Measurements from ENCODE around the gene APRT.

APRT gene

GRCh38 chr16:88854306-88855111 is 42.8 kb upstream of the APRT start:
- Histone ChIP-seq H3K9me3 (ENCODE audit: control insufficient read depth in 5 of 5, low read length in 5 of 5) (no peaks in the 10 kb centered on the region), H3K4me3 (ENCODE audit: low read depth in 1 of 5, low read length in 5 of 5) (no peak overlapping the region), H3K36me3 (ENCODE audit: control insufficient read depth in 5 of 5, insufficient read depth in 5 of 5, low read length in 5 of 5) (peaks cover 0 to 29% (median 17%) of the 10 kb centered on the region in 5 donors), H3K9ac (ENCODE audit: low read length in 5 of 5) (no peak overlapping the region), H3K27ac (ENCODE audit: low read depth, low read length) (no peak overlapping the region), H3K4me1 (ENCODE audit: control insufficient read depth in 5 of 5, insufficient read depth in 5 of 5, low read length in 5 of 5) (peaks cover 4 to 46% (median 39%) of the 10 kb centered on the region in 5 donors), H3K27me3 (ENCODE audit: control insufficient read depth in 5 of 5, insufficient read depth in 4 of 5, low read length in 5 of 5) (no peaks in the 10 kb centered on the region)

- Histone ChIP-seq H3K9ac (ENCODE audit: low read length in 5 of 5) (no peak overlapping the region), H3K9me3 (ENCODE audit: control insufficient read depth in 5 of 5, low read length in 5 of 5) (no peaks in the 10 kb centered on the region), H3K27me3 (ENCODE audit: control insufficient read depth in 5 of 5, insufficient read depth in 4 of 5, low read length in 5 of 5) (no peaks in the 10 kb centered on the region), H3K36me3 (ENCODE audit: control insufficient read depth in 5 of 5, insufficient read depth in 5 of 5, low read length in 5 of 5) (peaks cover 0 to 20% (median 9%) of the 10 kb centered on the region in 5 donors), H3K4me3 (ENCODE audit: low read depth in 1 of 5, low read length in 5 of 5) (no peak overlapping the region), H3K27ac (ENCODE audit: low read depth, low read length) (no peak overlapping the region), H3K4me1 (ENCODE audit: control insufficient read depth in 5 of 5, insufficient read depth in 5 of 5, low read length in 5 of 5) (peaks cover 4 to 44% (median 37%) of the 10 kb centered on the region in 5 donors)
Observed at GRCh38 chr16:88853325-88853941, 41.7 kb upstream of the APRT start.

- peaks cover 0 to 29% (median 23%) of the 10 kb centered on the region in 5 donors for H3K4me1 ChIP-seq (ENCODE audit: control insufficient read depth in 5 of 5, insufficient read depth in 5 of 5, low read length in 5 of 5)
- no peak overlapping the region for H3K9ac ChIP-seq (ENCODE audit: low read length in 5 of 5)
- H3K36me3 ChIP-seq (ENCODE audit: control insufficient read depth in 5 of 5, insufficient read depth in 5 of 5, low read length in 5 of 5) = peaks cover 0 to 29% (median 12%) of the 10 kb centered on the region in 5 donors
- no peaks in the 10 kb centered on the region for H3K9me3 ChIP-seq (ENCODE audit: control insufficient read depth in 5 of 5, low read length in 5 of 5)
- no peak overlapping the region for H3K4me3 ChIP-seq (ENCODE audit: low read depth in 1 of 5, low read length in 5 of 5)
- no peaks in the 10 kb centered on the region for H3K27me3 ChIP-seq (ENCODE audit: control insufficient read depth in 5 of 5, insufficient read depth in 4 of 5, low read length in 5 of 5)
- no peak overlapping the region for H3K27ac ChIP-seq (ENCODE audit: low read depth, low read length)
Observed at GRCh38 chr16:88851616-88852015, 39.9 kb upstream of the APRT start.

GRCh38 chr16:88850531-88851199 is 38.9 kb upstream of the APRT start:
- H3K4me1 ChIP-seq (ENCODE audit: control insufficient read depth in 5 of 5, insufficient read depth in 5 of 5, low read length in 5 of 5) = peaks cover 0 to 22% (median 16%) of the 10 kb centered on the region in 5 donors
- H3K36me3 ChIP-seq (ENCODE audit: control insufficient read depth in 5 of 5, insufficient read depth in 5 of 5, low read length in 5 of 5) = peaks cover 0 to 29% (median 12%) of the 10 kb centered on the region in 5 donors
- no peak overlapping the region for H3K4me3 ChIP-seq (ENCODE audit: low read depth in 1 of 5, low read length in 5 of 5)
- no peak overlapping the region for H3K9ac ChIP-seq (ENCODE audit: low read length in 5 of 5)
- H3K27ac ChIP-seq (ENCODE audit: low read depth, low read length) = no peak overlapping the region
- no peaks in the 10 kb centered on the region for H3K27me3 ChIP-seq (ENCODE audit: control insufficient read depth in 5 of 5, insufficient read depth in 4 of 5, low read length in 5 of 5)
- H3K9me3 ChIP-seq (ENCODE audit: control insufficient read depth in 5 of 5, low read length in 5 of 5) = no peaks in the 10 kb centered on the region

GRCh38 chr16:88848557-88848956 is 36.8 kb upstream of the APRT start:
- Histone ChIP-seq H3K27ac (ENCODE audit: low read depth, low read length) (no peak overlapping the region), H3K4me3 (ENCODE audit: low read depth in 1 of 5, low read length in 5 of 5) (no peak overlapping the region), H3K36me3 (ENCODE audit: control insufficient read depth in 5 of 5, insufficient read depth in 5 of 5, low read length in 5 of 5) (peaks cover 0 to 31% (median 12%) of the 10 kb centered on the region in 5 donors), H3K9me3 (ENCODE audit: control insufficient read depth in 5 of 5, low read length in 5 of 5) (no peaks in the 10 kb centered on the region), H3K4me1 (ENCODE audit: control insufficient read depth in 5 of 5, insufficient read depth in 5 of 5, low read length in 5 of 5) (peaks cover 0 to 3% (median 0%) of the 10 kb centered on the region in 5 donors), H3K27me3 (ENCODE audit: control insufficient read depth in 5 of 5, insufficient read depth in 4 of 5, low read length in 5 of 5) (no peaks in the 10 kb centered on the region), H3K9ac (ENCODE audit: low read length in 5 of 5) (no peak overlapping the region)

- no peaks in the 10 kb centered on the region for H3K27me3 ChIP-seq (ENCODE audit: control insufficient read depth in 5 of 5, insufficient read depth in 4 of 5, low read length in 5 of 5)
- H3K27ac ChIP-seq (ENCODE audit: low read depth, low read length) = no peak overlapping the region
- H3K4me3 ChIP-seq (ENCODE audit: low read depth in 1 of 5, low read length in 5 of 5) = no peak overlapping the region
- H3K36me3 ChIP-seq (ENCODE audit: control insufficient read depth in 5 of 5, insufficient read depth in 5 of 5, low read length in 5 of 5) = peaks cover 0 to 39% (median 20%) of the 10 kb centered on the region in 5 donors
- H3K9me3 ChIP-seq (ENCODE audit: control insufficient read depth in 5 of 5, low read length in 5 of 5) = no peaks in the 10 kb centered on the region
- H3K9ac ChIP-seq (ENCODE audit: low read length in 5 of 5) = no peak overlapping the region
- H3K4me1 ChIP-seq (ENCODE audit: control insufficient read depth in 5 of 5, insufficient read depth in 5 of 5, low read length in 5 of 5) = no peaks in the 10 kb centered on the region
Observed at GRCh38 chr16:88847654-88848053, 35.9 kb upstream of the APRT start.

- no peaks in the 10 kb centered on the region for H3K27me3 ChIP-seq (ENCODE audit: control insufficient read depth in 5 of 5, insufficient read depth in 4 of 5, low read length in 5 of 5)
- no peaks in the 10 kb centered on the region for H3K4me1 ChIP-seq (ENCODE audit: control insufficient read depth in 5 of 5, insufficient read depth in 5 of 5, low read length in 5 of 5)
- peaks cover 0 to 44% (median 26%) of the 10 kb centered on the region in 5 donors for H3K36me3 ChIP-seq (ENCODE audit: control insufficient read depth in 5 of 5, insufficient read depth in 5 of 5, low read length in 5 of 5)
- H3K9ac ChIP-seq (ENCODE audit: low read length in 5 of 5) = no peak overlapping the region
- H3K4me3 ChIP-seq (ENCODE audit: low read depth in 1 of 5, low read length in 5 of 5) = no peak overlapping the region
- no peak overlapping the region for H3K27ac ChIP-seq (ENCODE audit: low read depth, low read length)
- no peaks in the 10 kb centered on the region for H3K9me3 ChIP-seq (ENCODE audit: control insufficient read depth in 5 of 5, low read length in 5 of 5)
Observed at GRCh38 chr16:88846088-88846487, 34.4 kb upstream of the APRT start.

GRCh38 chr16:88844419-88845036 is 32.8 kb upstream of the APRT start:
- H3K4me3 ChIP-seq (ENCODE audit: low read depth in 1 of 5, low read length in 5 of 5) = no peak overlapping the region
- H3K9ac ChIP-seq (ENCODE audit: low read length in 5 of 5) = no peak overlapping the region
- H3K9me3 ChIP-seq (ENCODE audit: control insufficient read depth in 5 of 5, low read length in 5 of 5) = no peaks in the 10 kb centered on the region
- H3K4me1 ChIP-seq (ENCODE audit: control insufficient read depth in 5 of 5, insufficient read depth in 5 of 5, low read length in 5 of 5) = no peaks in the 10 kb centered on the region
- no peaks in the 10 kb centered on the region for H3K27me3 ChIP-seq (ENCODE audit: control insufficient read depth in 5 of 5, insufficient read depth in 4 of 5, low read length in 5 of 5)
- H3K36me3 ChIP-seq (ENCODE audit: control insufficient read depth in 5 of 5, insufficient read depth in 5 of 5, low read length in 5 of 5) = peaks cover 0 to 45% (median 33%) of the 10 kb centered on the region in 5 donors
- no peak overlapping the region for H3K27ac ChIP-seq (ENCODE audit: low read depth, low read length)

- Histone ChIP-seq H3K27me3 (ENCODE audit: control insufficient read depth in 5 of 5, insufficient read depth in 4 of 5, low read length in 5 of 5) (no peaks in the 10 kb centered on the region), H3K4me3 (ENCODE audit: low read depth in 1 of 5, low read length in 5 of 5) (no peak overlapping the region), H3K9ac (ENCODE audit: low read length in 5 of 5) (no peak overlapping the region), H3K27ac (ENCODE audit: low read depth, low read length) (no peak overlapping the region), H3K4me1 (ENCODE audit: control insufficient read depth in 5 of 5, insufficient read depth in 5 of 5, low read length in 5 of 5) (no peaks in the 10 kb centered on the region), H3K9me3 (ENCODE audit: control insufficient read depth in 5 of 5, low read length in 5 of 5) (no peaks in the 10 kb centered on the region), H3K36me3 (ENCODE audit: control insufficient read depth in 5 of 5, insufficient read depth in 5 of 5, low read length in 5 of 5) (peaks cover 0 to 58% (median 42%) of the 10 kb centered on the region in 5 donors)
Observed at GRCh38 chr16:88843256-88843655, 31.5 kb upstream of the APRT start.

Data from subcutaneous abdominal adipose tissue (tissue), 5 donors.